Tibial nerve (tissue), 4 donors: Measurements from ENCODE around the gene USP8. TPM values are rescaled to one million over a fixed set of nuclear protein-coding genes. Genes with fewer than 3 reads are reported as not detected.

ENCODE experiments used
- DNase-seq, 2 donors: peaks; one replicate each; pipeline ENCODE4 v3.0.0-alpha.2; 2019; ENCODE audit warnings: low spot score in 2 of 2
- H3K27ac ChIP-seq, 4 donors: fragments of 200-600 bp; sonication (generic) in 3 of 4; one replicate each; pipeline ENCODE4 v1.5.1; 2017 to 2019; ENCODE audit warnings: mild to moderate bottlenecking in 1 of 4
- H3K27me3 ChIP-seq, 2 donors: fragments of 200-600 bp; sonication (generic) in 1 of 2; one replicate each; pipeline versions ENCODE4 v1.5.1 to v1.6.0; 2017 to 2019
- H3K36me3 ChIP-seq, 3 donors: fragments of 200-600 bp; sonication (generic); one replicate each; pipeline ENCODE4 v1.5.1; 2018 to 2019
- H3K4me1 ChIP-seq, 4 donors: fragments of 200-600 bp; sonication (generic) in 3 of 4; one replicate each; pipeline ENCODE4 v1.5.1; 2017 to 2019
- H3K4me3 ChIP-seq, 4 donors: fragments of 200-600 bp; sonication (generic) in 3 of 4; one replicate each; pipeline ENCODE4 v1.5.1; 2017 to 2019; ENCODE audit warnings: mild to moderate bottlenecking in 1 of 4, moderate library complexity in 1 of 4
- H3K9me3 ChIP-seq, 4 donors: fragments of 200-600 bp; sonication (generic) in 3 of 4; one replicate each; pipeline ENCODE4 v1.5.1; 2017 to 2019
- EP300 ChIP-seq, 2 donors: sonication (generic); formaldehyde crosslinking; IDR thresholded peaks; one replicate each; pipeline ENCODE4 v1.6.1; 2017; ENCODE audit warnings: antibody characterized with exemption in 2 of 2, mild to moderate bottlenecking in 1 of 2
- POLR2A ChIP-seq, 2 donors: fragments of 450-650 bp; IDR thresholded peaks; one replicate each; pipeline ENCODE4 v1.6.1; 2017; ENCODE audit warnings: antibody characterized with exemption in 2 of 2, mild to moderate bottlenecking in 2 of 2, moderate library complexity in 2 of 2
- WGBS, 2 donors: methylation state at CpG; one replicate each; pipeline ENCODE4 v1.1.5; 2018; 5-methylcytosine and 5-hydroxymethylcytosine counted together
- total RNA-seq, 4 donors: library from RNA; depleted of rRNA; stranded (reverse); fragments of >200 nt; gene quantifications; one replicate each; pipeline ENCODE4 v1.1.0, GENCODE V29; 2016
- TF ChIP-seq, protein P1 (sequence below), 5 experiments: fragments of 200-600 bp in 3 of 5; fragments of 450-650 bp in 2 of 5; sonication (generic) in 3 of 5; IDR thresholded peaks; one replicate each; pipeline ENCODE4 v1.5.1; 2016 to 2019; ENCODE audit warnings: antibody characterized with exemption in 5 of 5, mild to moderate bottlenecking in 3 of 5, moderate library complexity in 2 of 5

The USP8 gene
- total RNA-seq, 4 donors from 2014 or later, result 39.8 to 97.2 (median 53.5) TPM

DNA sequence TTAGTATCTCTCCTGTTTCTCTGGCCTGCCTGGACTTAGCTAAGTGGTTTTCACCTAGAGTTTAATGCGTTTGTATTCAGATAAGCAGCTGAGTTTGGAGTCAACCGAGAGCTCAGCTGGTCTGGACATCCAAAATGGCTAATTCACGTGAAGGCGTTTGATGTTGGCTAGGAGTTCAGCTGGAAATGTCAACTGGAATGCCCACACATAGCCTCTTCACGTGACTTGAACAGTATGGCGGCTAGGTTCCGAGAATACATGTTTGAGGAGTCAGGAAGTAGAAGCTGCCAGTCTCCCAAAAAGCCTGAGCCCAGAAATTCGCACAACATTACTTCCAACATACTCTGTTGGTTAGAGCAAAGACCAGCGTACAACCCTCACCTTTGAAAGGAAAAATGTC is 2.2 kb downstream of the USP8 start:
- no peak for TF ChIP-seq EP300 (IDR thresholded peaks at IDR 0.05)
- TF ChIP-seq, protein P1, sequence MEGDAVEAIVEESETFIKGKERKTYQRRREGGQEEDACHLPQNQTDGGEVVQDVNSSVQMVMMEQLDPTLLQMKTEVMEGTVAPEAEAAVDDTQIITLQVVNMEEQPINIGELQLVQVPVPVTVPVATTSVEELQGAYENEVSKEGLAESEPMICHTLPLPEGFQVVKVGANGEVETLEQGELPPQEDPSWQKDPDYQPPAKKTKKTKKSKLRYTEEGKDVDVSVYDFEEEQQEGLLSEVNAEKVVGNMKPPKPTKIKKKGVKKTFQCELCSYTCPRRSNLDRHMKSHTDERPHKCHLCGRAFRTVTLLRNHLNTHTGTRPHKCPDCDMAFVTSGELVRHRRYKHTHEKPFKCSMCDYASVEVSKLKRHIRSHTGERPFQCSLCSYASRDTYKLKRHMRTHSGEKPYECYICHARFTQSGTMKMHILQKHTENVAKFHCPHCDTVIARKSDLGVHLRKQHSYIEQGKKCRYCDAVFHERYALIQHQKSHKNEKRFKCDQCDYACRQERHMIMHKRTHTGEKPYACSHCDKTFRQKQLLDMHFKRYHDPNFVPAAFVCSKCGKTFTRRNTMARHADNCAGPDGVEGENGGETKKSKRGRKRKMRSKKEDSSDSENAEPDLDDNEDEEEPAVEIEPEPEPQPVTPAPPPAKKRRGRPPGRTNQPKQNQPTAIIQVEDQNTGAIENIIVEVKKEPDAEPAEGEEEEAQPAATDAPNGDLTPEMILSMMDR (IDR thresholded peaks at IDR 0.05), result no peak
- TF ChIP-seq POLR2A (IDR thresholded peaks at IDR 0.05), result no peak
- Histone ChIP-seq H3K9me3 (no peaks in the 10 kb centered on the region), H3K36me3 (no peaks in the 10 kb centered on the region), H3K4me1 (peaks cover 0 to 31% (median 18%) of the 10 kb centered on the region in 4 donors), H3K27me3 (no peaks in the 10 kb centered on the region), H3K4me3 (no peak overlapping the region), H3K27ac (no peak overlapping the region)
- 92 to 94% methylated on average over 9 of the region's 9 CpGs for WGBS, 2 donors
- DNase-seq, result no peak

DNA sequence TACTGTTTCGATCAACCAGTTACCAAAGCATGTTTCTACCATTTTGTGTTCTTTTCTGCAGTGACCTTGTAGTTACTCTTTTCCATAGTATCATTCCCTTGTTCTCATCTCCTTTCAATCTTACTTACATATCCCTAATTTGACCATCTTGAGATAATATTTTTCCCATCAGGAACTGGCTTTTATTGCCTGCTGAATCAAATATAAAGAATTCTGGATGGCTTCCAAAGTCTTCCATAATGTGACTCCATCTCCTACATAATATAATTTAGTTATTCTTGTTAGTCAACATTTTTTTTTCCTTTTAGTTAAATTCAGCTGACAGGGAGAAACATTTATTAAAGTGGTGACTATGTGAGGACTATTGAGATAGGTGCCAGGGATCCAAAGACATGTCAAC is 7.0 kb downstream of the USP8 start:
- TF ChIP-seq, protein P1 (IDR thresholded peaks at IDR 0.05), result no peak
- TF ChIP-seq POLR2A (IDR thresholded peaks at IDR 0.05) (no peak), EP300 (IDR thresholded peaks at IDR 0.05) (no peak)
- 93 to 100% methylated on average over 1 of the region's 1 CpG for WGBS, 2 donors
- Histone ChIP-seq H3K9me3 (no peaks in the 10 kb centered on the region), H3K4me1 (peaks cover 0 to 22% (median 9%) of the 10 kb centered on the region in 4 donors), H3K36me3 (peaks cover 0 to 23% (median 0%) of the 10 kb centered on the region in 3 donors), H3K4me3 (no peak overlapping the region), H3K27ac (no peak overlapping the region), H3K27me3 (no peaks in the 10 kb centered on the region)
- DNase-seq, result no peak

- WGBS, 2 donors, result 90 to 91% methylated on average over 2 of the region's 2 CpGs
These were observed 8.0 kb downstream of the USP8 start for GRCh38 chr15:50432230-50432629.

DNA sequence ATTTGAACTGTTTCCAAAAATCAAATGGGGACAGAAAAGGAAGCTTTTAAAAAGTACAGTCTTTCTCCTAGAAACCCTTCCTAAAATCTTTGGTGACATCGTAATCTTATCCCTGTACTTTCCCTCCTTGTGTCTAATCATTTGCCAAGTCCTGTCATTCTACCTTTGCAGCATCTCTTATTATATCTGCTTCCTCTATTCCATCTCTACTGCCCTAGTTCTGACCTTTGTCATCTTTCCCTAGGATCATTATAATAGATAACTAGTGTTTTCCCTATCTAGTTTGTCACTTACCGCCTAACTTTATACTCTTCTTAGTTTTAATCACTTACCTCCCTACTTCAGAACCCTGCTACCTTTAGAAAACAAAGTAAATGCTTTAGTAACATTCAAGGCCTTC is 11.6 kb downstream of the USP8 start:
- TF ChIP-seq EP300 (IDR thresholded peaks at IDR 0.05), result no peak
- TF ChIP-seq, protein P1 (IDR thresholded peaks at IDR 0.05), result no peak
- TF ChIP-seq POLR2A (IDR thresholded peaks at IDR 0.05), result no peak
- Histone ChIP-seq H3K4me3 (no peak overlapping the region), H3K36me3 (peaks cover 0 to 45% (median 0%) of the 10 kb centered on the region in 3 donors), H3K4me1 (peaks cover 0 to 10% (median 0%) of the 10 kb centered on the region in 4 donors), H3K27me3 (no peaks in the 10 kb centered on the region), H3K27ac (no peak overlapping the region), H3K9me3 (no peaks in the 10 kb centered on the region)
- 90 to 94% methylated on average over 2 of the region's 2 CpGs for WGBS, 2 donors
- no peak for DNase-seq

More at GRCh38 chr15:50432230-50432629, 8.0 kb downstream of the USP8 start:
- Histone ChIP-seq H3K9me3 (no peaks in the 10 kb centered on the region), H3K4me3 (no peak overlapping the region), H3K27me3 (no peaks in the 10 kb centered on the region), H3K27ac (no peak overlapping the region), H3K4me1 (peaks cover 0 to 19% (median 4%) of the 10 kb centered on the region in 4 donors), H3K36me3 (peaks cover 0 to 25% (median 0%) of the 10 kb centered on the region in 3 donors)
- TF ChIP-seq, protein P1 (IDR thresholded peaks at IDR 0.05), result no peak
- no peak for TF ChIP-seq POLR2A (IDR thresholded peaks at IDR 0.05)
- no peak for TF ChIP-seq EP300 (IDR thresholded peaks at IDR 0.05)
- DNase-seq, result no peak

GRCh38 chr15:50438251-50438650 is 14.0 kb downstream of the USP8 start:
- H3K9me3 ChIP-seq, result no peaks in the 10 kb centered on the region
- no peak overlapping the region for H3K4me3 ChIP-seq
- H3K27ac ChIP-seq, result no peak overlapping the region
- no peaks in the 10 kb centered on the region for H3K27me3 ChIP-seq
- H3K4me1 ChIP-seq, result peaks cover 0 to 10% (median 0%) of the 10 kb centered on the region in 4 donors
- DNase-seq, result no peak
- peaks cover 0 to 58% (median 0%) of the 10 kb centered on the region in 3 donors for H3K36me3 ChIP-seq
- WGBS, 2 donors, result 91 to 95% methylated on average over 8 of the region's 8 CpGs
- TF ChIP-seq POLR2A (IDR thresholded peaks at IDR 0.05), result no peak

DNA sequence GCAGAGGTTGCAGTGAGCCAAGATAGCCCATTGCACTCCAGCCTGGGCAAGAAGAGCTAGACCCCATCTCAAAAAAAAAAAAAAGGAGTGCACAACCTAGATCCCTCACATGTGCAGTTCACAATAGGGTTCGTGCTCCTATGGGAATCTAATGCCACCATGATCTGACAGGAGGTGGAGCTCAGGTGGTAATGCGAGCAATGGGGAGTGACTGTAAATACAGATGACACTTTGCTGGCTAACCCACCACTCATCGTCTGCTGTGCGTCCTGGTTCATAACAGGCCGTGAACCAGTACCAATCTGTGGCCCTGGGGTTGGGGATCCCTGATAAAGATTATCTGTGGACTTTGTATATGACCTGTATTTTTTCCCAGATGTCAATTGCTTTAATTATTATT is 16.7 kb downstream of the USP8 start:
- Histone ChIP-seq H3K9me3 (no peaks in the 10 kb centered on the region), H3K4me3 (no peak overlapping the region), H3K27me3 (no peaks in the 10 kb centered on the region), H3K27ac (no peak overlapping the region), H3K36me3 (peaks cover 0 to 66% (median 2%) of the 10 kb centered on the region in 3 donors), H3K4me1 (no peaks in the 10 kb centered on the region)
- no peak for DNase-seq
- 97 to 99% methylated on average over 5 of the region's 5 CpGs for WGBS, 2 donors
- TF ChIP-seq EP300 (IDR thresholded peaks at IDR 0.05), result no peak
- TF ChIP-seq, protein P1 (IDR thresholded peaks at IDR 0.05), result no peak
- no peak for TF ChIP-seq POLR2A (IDR thresholded peaks at IDR 0.05)
